Measurements from ENCODE around the gene TMEM82. TPM values are rescaled to one million over a fixed set of nuclear protein-coding genes. Genes with fewer than 3 reads are reported as not detected.
"Not testable (repeated sequence)": the region's sequence is repeated elsewhere in the genome, so short reads cannot be mapped to it uniquely, and the experiment has no call there.

Gene TMEM82
- not detected for total RNA-seq

GRCh38 chr1:15742339-15742801 lies at the start of gene TMEM82:
TSS of gene TMEM82 (plus strand) at chr1:15742499. CDS start at chr1:15742560, 61 bp downstream.
- H3K4me3 ChIP-seq = no peak within 1 kb of the TSS
- DNase-seq (ENCODE audit: extremely low spot score in 2 of 2) = no peak
- H3K36me3 ChIP-seq = no peaks in the 10 kb centered on the region
- no peaks in the 10 kb centered on the region for H3K27me3 ChIP-seq
- H3K27ac ChIP-seq = no peak within 1 kb of the TSS
- no peaks in the 10 kb centered on the region for H3K9me3 ChIP-seq
- no peak for TF ChIP-seq POLR2AphosphoS5 (IDR thresholded peaks at IDR 0.05; ENCODE audit: insufficient read depth in 1 of 2, low read depth in 1 of 2)
- no peak for TF ChIP-seq POLR2A (IDR thresholded peaks at IDR 0.05)
- TF ChIP-seq, protein P1, sequence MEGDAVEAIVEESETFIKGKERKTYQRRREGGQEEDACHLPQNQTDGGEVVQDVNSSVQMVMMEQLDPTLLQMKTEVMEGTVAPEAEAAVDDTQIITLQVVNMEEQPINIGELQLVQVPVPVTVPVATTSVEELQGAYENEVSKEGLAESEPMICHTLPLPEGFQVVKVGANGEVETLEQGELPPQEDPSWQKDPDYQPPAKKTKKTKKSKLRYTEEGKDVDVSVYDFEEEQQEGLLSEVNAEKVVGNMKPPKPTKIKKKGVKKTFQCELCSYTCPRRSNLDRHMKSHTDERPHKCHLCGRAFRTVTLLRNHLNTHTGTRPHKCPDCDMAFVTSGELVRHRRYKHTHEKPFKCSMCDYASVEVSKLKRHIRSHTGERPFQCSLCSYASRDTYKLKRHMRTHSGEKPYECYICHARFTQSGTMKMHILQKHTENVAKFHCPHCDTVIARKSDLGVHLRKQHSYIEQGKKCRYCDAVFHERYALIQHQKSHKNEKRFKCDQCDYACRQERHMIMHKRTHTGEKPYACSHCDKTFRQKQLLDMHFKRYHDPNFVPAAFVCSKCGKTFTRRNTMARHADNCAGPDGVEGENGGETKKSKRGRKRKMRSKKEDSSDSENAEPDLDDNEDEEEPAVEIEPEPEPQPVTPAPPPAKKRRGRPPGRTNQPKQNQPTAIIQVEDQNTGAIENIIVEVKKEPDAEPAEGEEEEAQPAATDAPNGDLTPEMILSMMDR (IDR thresholded peaks at IDR 0.05) = no peak
- intact Hi-C loops (cut with DNase I) = loop anchor here (10.0 kb wide), 1 partner anchor 148 kb away; no protein-coding TSS in a partner anchor
- peaks cover 12% of the 10 kb centered on the region for H3K4me1 ChIP-seq

GRCh38 chr1:15693371-15693770 lies 48.9 kb upstream of the TMEM82 start:
- Histone ChIP-seq H3K27me3 (no peaks in the 10 kb centered on the region), H3K4me1 (peaks cover 50% of the 10 kb centered on the region), H3K27ac (no peak overlapping the region), H3K36me3 (no peaks in the 10 kb centered on the region), H3K9me3 (no peaks in the 10 kb centered on the region), H3K4me3 (no peak overlapping the region)
- intact Hi-C loops (cut with DNase I) = no loop called here
- no peak for TF ChIP-seq POLR2A (IDR thresholded peaks at IDR 0.05)
- TF ChIP-seq, protein P1 (IDR thresholded peaks at IDR 0.05) = no peak
- no peak for TF ChIP-seq POLR2AphosphoS5 (IDR thresholded peaks at IDR 0.05; ENCODE audit: insufficient read depth in 1 of 2, low read depth in 1 of 2)
- DNase-seq (ENCODE audit: extremely low spot score in 2 of 2) = no peak

- Histone ChIP-seq H3K9me3 (no peaks in the 10 kb centered on the region), H3K4me3 (no peak overlapping the region), H3K27me3 (no peaks in the 10 kb centered on the region), H3K36me3 (no peaks in the 10 kb centered on the region), H3K4me1 (peaks cover 52% of the 10 kb centered on the region), H3K27ac (peak overlapping the region; percentile 7)
- DNase-seq (ENCODE audit: extremely low spot score in 2 of 2) = no peak
- TF ChIP-seq POLR2A (IDR thresholded peaks at IDR 0.05) (no peak), POLR2AphosphoS5 (IDR thresholded peaks at IDR 0.05; ENCODE audit: insufficient read depth in 1 of 2, low read depth in 1 of 2) (no peak)
- TF ChIP-seq, protein P1 (IDR thresholded peaks at IDR 0.05) = no peak
- intact Hi-C loops (cut with DNase I) = no loop called here
These were observed 45.3 kb upstream of the TMEM82 start for GRCh38 chr1:15696956-15697521.

DNA sequence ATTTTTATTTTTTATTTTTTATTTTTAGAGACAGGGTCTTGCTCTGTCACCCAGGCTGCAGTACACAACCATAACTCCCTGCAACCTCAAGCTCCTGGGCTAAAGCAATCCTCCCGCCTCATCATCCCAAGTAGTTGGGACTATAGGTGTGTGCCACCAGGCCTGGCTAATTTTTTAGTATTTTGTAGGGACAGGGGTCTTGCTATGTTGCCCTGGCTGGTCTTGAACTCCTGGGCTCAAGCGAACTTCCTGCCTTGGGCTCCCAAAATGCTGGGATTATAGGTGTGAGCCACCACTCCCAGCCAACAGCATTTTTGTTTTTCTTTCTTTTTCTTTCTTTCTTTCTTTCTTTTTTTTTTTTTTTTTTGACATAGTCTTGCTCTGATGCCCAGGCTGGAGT lies 44.1 kb upstream of the TMEM82 start:
- Histone ChIP-seq H3K36me3 (no peaks in the 10 kb centered on the region), H3K4me1 (peaks cover 52% of the 10 kb centered on the region), H3K27me3 (no peaks in the 10 kb centered on the region), H3K27ac (no peak overlapping the region), H3K4me3 (no peak overlapping the region), H3K9me3 (no peaks in the 10 kb centered on the region)
- DNase-seq (ENCODE audit: extremely low spot score in 2 of 2) = no peak
- TF ChIP-seq, protein P1 (IDR thresholded peaks at IDR 0.05) = no peak
- no peak for TF ChIP-seq POLR2A (IDR thresholded peaks at IDR 0.05)
- no peak for TF ChIP-seq POLR2AphosphoS5 (IDR thresholded peaks at IDR 0.05; ENCODE audit: insufficient read depth in 1 of 2, low read depth in 1 of 2)
- intact Hi-C loops (cut with DNase I) = no loop called here

- H3K4me1 ChIP-seq = peaks cover 52% of the 10 kb centered on the region
- intact Hi-C loops (cut with DNase I); H3K4me3 ChIP-seq; H3K27ac ChIP-seq; H3K36me3 ChIP-seq; H3K9me3 ChIP-seq; H3K27me3 ChIP-seq; DNase-seq (ENCODE audit: extremely low spot score in 2 of 2): not testable (repeated sequence)
These were observed 43.0 kb upstream of the TMEM82 start for GRCh38 chr1:15699321-15699720.
